Measurements from ENCODE around the gene SLC12A9.

GRCh38 chr7:100874300-100874576 lies 21.7 kb downstream of the SLC12A9 start:
- TF ChIP-seq CTCF (IDR thresholded peaks at IDR 0.05) (no peak), POLR2A (IDR thresholded peaks at IDR 0.05) (no peak), EP300 (IDR thresholded peaks at IDR 0.05) (no peak), POLR2AphosphoS5 (IDR thresholded peaks at IDR 0.05) (no peak)
